ENCODE results near the gene TMEM33.
"Not testable (repeated sequence)": the region's sequence is repeated elsewhere in the genome, so short reads cannot be mapped to it uniquely, and the experiment has no call there.

The TMEM33 gene, protein sequence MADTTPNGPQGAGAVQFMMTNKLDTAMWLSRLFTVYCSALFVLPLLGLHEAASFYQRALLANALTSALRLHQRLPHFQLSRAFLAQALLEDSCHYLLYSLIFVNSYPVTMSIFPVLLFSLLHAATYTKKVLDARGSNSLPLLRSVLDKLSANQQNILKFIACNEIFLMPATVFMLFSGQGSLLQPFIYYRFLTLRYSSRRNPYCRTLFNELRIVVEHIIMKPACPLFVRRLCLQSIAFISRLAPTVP

DNA sequence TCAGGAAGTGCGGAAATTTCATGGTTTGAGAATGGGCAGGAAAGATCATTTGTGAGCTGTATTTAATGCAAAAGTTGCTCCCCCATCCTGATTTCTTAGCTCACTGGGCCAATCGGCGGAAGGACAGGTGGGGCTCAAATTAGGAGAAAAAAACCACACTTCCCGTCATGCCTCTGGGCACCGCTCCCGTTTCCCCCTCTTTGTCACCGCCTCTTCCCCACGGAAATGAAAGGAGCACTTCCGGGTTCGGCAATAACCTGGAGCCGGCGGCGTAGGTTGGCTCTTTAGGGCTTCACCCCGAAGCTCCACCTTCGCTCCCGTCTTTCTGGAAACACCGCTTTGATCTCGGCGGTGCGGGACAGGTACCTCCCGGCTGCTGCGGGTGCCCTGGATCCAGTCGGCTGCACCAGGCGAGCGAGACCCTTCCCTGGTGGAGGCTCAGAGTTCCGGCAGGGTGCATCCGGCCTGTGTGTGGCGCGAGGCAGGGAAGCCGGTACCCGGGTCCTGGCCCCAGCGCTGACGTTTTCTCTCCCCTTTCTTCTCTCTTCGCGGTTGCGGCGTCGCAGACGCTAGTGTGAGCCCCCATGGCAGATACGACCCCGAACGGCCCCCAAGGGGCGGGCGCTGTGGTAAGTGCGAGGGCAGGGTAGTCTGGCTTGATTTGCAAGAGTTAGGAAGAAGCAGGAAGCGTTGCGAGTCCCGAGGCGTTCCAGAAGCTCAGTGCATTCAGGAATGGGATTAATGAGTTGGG is at the start of gene TMEM33:
TMEM33 (plus strand) TSS at position 529 of the 751 bp plus-strand sequence; CDS start at position 585, 56 bp downstream.
- DNase-seq (ENCODE audit: low spot score), result peak; percentile 89

DNA sequence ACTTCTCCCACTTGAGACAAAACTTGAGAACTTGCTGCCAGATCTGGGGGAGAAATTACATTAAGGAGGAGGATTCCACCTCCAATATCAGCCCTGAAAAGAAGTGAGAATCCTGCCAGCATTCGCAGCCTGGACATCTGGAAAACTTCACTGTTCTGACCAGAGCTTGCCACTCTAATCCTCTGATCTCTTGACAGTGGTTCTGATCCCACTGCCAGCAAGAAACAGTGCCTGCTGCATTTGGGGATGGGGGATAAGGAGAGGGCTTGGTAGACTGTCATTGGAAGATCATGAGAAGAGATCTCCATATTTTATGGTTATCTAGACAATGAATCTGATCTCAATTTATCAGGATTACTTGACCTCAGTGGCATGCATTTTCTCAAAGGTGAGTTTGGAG is 49.8 kb upstream of the TMEM33 start:
- no peak for DNase-seq (ENCODE audit: low spot score)

DNA sequence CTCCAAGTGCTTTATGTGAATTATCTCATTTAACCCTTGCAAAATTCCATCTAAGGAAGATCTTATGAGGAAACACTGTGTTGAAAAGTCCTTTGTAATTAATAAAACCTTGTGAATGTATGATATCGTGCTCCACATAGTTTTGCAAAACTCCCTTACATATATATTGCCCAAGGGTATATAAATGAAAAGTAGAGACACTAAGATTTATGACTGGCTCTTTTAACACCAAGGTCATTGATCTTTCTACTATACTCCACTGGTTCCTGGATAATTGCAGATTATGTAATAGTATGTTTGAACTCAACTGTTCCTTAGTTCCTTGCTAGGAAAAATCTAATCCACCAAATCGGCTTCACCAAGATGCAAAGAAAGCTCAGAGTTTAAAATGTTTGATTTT is 48.0 kb upstream of the TMEM33 start:
- no peak for DNase-seq (ENCODE audit: low spot score)

DNA sequence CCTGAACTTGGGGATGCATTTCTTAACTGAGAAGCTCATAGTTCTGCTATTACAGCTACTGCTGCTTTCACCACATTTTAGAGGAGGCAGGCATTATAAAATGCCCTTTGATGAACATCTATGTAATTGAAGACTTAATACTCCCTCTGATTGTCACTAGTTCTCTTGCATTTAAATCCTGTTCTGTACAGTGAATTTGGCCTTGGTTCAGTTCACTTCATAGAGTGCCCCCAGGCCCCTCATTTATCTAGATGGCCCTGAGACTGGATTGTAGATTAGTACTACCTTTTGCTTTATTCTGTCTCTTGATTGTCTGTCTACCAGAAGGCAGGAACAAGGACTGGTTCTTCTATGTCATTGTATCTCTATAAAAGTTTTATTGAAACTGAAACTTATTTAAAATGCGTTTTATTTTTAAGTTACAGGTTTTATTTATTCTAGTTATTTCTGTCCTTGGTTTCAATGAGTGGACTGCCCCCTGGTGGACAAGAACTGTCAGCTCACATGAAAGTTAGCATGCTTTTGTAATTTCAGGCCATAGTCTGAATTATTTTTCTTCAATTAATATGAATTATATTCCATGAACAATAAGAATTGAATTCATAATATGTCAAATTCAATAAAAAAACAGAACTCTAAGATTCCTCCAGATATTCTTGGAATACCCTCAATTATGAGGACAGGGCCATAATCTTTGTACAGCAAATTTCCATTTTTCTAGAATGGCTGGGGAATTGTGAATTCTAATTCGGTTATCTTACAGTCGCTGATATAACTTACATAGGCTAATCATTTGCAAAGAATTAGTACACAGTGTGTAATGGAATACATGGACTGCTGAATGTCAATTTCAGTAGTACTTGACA is 47.2 kb upstream of the TMEM33 start:
- DNase-seq (ENCODE audit: low spot score), result peak; percentile 27

DNA sequence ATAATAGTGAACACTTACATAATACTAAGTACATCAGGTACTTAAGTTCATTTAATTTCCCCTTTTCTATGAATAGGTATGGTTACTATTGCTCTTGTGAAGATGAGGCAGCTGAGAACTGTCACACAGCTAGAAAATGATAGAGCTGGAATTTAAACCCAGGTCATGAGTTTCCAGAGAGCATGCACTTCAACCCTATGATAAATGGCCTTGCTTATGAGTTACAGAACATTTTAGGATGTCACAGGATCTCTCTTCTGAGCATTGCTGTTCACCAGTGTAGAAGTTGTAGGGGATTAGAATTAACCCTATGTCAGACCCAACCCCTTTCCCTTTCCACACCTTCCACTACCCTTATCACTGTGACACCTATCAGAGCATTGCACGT is 46.5 kb upstream of the TMEM33 start:
- DNase-seq (ENCODE audit: low spot score), result no peak

DNA sequence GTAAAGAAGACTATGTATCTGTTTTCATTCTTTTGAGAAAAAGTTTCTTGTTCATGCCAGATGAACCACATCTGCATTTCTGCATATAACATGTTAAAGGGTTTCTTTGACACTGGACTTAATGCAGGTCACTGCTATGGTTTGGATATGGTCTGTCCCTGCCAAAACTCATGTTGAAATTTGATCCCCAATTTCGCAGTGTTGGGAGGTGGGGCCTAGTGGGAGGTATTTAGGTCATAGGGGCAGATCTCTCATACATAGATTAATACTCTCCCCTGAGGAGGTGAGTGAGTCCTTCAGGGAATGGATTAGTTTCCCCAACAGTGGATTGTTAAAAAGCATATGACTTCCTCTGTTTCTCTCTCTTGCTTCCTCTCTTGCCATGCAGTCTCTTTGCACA is 45.9 kb upstream of the TMEM33 start:
- no peak for DNase-seq (ENCODE audit: low spot score)

DNA sequence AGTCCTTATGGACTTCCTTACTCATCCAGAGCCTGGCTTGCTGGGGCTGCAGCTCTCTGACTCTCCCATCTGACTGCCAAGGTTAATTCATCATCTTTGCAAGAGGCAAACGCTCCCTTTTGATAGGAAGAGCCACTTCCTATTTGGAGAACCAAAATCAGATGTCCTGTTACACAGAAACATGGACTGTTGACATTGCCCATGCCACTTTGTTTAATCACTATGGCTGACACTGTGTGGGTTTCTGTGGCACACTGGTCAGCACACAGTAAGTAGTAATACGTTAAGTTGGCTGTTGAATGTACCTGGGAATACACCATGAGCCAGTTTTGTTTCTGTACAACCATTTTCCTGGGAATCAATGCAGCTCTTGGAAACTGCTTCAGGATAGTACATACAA is 45.1 kb upstream of the TMEM33 start:
- DNase-seq (ENCODE audit: low spot score), result no peak

DNA sequence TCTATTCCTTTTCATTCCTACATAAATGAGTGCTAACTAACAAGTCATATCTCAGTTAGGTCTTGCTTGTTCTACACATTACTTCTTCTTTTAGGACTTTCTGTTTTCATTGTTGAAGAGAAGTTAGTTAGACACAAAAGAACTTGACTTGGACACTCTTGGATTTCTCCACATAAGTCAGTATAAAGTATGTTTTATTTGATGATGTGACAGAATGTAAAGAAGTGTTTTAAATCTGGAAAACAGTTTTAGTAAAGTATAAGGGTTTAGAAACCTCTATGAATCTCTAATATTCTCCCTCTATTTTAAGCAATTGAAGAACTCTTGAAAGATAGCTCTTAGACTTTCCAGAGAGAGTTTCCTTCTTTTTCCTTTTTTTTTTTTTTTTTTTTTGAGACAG is 38.6 kb upstream of the TMEM33 start:
- DNase-seq (ENCODE audit: low spot score), result no peak

DNA sequence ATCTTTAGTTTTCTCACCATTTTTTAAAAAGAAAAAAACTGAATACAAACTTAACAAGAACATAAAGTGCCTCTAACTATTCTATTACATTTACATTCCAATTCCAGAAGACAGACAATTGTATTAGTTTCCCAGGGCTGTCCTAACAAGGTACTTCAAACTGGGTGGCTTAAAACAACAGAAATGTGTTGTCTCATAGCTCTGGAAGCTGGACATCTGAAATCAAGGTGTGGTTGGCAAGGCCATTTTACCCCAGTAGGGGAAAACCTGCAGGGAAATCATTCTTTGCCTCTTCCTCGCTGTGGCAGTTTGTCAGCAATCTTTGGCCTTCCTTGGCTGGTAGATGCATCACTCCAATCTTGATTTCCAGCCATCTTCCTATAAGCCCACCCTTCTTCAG is 37.5 kb upstream of the TMEM33 start:
- no peak for DNase-seq (ENCODE audit: low spot score)

DNA sequence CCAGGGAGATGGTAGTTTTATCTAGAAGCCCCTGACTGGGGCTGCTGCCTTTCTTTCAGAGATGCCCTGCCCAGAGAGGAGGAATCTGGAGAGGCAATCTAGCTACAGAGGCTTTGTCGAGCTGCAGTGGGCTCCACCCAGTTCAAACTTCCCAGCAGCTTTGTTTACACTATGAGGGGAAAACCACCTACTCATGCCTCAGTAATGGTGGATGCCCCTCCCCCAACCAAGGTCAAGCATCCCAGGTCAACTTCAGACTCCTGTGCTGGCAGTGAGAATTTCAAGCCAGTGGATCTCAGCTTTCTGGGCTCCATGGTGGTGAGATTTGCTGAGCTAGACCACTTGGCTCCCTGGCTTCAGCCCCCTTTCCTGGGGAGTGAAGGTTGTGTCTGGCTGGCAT is 26.1 kb upstream of the TMEM33 start:
- not testable (repeated sequence) for DNase-seq (ENCODE audit: low spot score)

DNA sequence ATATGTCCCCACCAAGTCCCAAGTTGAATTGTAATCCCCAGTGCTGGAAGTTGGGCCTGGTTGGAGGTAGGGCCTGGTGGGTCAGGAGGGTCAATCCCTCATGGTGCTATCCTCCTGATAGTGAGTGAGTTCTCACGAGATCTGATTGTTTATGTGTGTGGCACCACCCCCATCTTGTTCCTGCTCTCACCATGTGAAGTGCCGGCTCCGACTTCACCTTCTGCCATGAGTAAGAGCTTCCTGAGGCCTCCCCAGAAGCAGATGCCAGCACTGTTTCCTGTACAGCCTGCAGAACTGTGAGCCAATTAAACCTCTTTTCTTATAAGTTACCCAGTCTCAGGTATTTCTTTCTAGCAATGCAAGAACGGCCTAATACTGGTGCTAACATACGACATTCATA is 22.7 kb upstream of the TMEM33 start:
- no peak for DNase-seq (ENCODE audit: low spot score)

DNA sequence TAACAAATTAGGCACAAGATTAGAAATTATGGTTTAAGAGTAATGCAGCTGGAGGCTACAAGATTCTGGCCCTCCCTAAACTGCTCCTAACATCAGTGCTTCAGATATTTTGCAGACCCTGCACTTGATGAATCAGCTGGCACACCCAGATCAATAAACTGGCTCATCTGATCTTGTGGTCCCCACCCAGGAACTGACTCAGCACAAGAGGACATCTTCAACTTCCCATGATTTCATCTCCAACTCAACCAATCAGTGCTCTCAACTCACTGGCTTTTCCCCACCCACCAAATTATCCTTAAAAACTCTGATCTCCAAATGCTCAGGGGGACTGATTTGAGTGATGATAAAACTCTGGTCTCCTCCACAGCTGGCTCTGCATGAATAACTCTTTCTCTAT is 21.7 kb upstream of the TMEM33 start:
- DNase-seq (ENCODE audit: low spot score), result no peak

DNA sequence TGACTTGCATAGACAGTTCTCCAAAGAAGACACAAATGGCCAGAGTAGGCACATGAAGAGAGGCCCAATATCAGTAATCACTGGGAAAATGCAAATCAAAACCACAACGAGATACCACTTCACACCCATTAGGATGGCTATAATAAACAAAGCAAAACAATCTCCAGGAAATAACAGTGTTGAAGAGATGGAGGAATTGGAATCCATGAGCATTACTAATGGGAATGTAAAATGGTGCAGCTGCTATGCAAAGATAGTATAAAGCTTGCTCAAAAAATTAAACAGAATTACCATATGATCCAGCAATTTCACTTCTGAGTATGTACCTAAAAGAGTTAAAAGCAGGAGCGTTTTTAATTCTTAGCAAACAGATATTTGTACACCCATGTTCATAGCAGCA is 17.0 kb upstream of the TMEM33 start:
- no peak for DNase-seq (ENCODE audit: low spot score)

DNA sequence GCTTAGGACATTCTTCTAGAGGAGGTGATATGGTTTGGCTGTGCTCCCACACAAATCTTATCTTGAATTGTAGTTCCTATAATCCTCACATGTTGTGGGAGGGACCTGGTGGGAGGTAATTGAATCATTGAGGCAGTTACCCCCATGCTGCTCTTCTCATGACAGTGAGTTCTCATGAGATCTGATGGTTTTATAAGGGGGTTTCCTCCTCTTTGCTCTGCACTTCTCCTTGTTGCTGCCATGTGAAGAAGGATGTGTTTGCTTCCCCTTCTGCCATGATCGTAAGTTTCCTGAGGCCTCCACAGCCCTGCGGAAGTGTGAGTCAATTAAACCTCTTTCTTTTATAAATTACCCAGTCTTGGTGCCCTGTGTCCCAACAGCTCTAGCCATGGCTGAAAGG is 14.8 kb upstream of the TMEM33 start:
- not testable (repeated sequence) for DNase-seq (ENCODE audit: low spot score)

DNA sequence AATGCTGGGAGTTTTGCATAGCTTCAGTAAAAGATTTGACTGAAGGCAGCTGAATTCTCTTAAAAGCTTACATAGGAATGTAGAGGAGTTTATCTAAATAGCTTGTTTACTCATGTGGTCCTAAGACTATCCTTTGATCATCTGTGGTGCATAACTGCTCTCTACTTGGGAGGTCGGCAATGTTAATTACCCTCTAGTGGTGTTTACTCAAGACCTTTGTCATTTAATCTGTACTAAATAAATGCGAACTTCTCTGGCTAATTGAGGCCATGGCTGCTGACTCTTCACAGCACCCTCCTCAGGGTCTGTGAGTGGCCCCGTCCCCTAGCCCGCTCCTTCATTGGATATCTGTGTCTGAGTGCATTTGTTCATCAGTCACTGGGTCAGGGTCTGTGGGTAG is 13.8 kb upstream of the TMEM33 start:
- DNase-seq (ENCODE audit: low spot score), result no peak

DNA sequence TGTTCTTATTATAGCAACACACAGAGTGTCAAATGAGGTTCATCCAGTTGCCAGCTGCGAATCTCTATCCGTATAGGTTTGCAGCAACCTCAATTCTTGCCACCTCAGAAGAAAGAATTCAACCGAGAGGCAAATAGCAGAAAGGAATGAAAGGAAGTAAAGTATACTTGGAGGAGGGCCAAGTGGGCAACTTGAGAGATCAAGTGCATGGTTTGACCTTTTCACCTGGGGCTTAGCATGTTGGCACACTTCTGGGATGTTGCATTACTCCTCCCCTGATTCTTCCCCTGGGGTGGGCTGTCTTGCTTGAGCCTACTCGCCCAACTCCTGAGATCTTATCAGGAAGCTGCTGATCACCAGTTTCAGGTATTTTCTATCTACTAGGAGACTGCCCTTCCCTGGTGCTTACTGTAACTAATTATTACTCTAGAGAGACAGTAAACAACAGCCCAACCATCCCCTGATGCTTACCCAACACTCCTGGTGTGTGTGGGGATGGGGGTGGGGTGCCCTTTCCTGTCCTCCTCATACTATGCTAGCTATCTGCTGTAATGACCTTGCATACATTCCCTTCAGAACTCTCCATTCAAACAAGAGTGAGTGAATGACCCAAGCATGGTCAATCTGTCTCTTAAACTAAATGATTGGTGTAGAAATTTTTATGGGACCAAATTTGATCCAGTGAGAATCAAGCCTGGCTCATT is 7.3 kb upstream of the TMEM33 start:
- DNase-seq (ENCODE audit: low spot score), result no peak

DNA sequence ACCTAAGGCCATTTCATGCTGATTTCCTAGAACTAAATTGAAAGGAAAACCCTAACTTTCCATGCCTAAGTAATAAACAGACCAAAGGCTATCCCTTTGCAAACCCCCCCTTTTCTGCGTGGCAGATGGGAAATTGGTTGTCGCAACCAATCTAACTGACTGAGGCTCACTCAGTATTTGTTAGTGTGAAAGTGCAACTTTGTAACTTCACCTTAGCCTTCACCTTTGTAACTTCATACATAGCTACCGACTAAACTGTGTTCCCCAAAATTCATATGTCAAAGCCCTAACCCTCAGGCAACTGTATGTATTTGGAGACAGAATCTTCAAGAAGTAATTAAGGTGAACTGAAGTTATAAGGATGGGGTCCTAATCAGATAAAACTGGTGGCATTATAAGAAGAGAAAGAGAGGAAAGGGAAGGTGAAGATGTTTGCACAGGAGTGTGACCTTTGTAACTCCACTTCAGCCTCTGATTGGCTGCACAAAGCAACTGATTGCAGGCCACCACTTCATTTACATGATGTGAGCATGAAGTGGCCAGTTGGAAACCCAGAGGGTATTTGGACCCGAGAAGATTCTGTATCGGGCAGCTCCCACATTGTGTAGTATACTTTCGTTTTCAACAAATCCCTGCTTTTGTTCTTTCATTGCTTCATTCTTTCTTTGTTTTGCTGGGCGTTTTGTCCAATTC is 4.9 kb upstream of the TMEM33 start:
- DNase-seq (ENCODE audit: low spot score), result no peak

DNA sequence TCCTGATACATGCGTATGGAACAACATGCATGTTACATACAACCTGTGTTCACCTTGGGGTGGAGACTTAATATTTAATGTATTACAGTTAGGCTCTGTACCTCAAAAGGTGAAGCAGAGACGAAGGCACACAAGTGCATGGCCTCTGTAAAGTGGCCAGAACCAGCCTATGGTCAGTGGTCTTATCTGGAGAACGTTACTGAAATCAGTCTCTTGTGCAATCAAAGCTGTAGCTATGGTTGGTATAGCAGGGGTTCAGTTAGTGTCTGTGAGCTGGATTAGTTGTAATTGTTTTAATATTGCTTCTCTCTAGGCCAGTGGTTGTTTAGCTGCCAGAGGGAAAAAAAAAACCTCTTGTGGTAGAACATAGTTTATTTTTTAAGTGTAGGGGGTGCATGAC is 2.2 kb upstream of the TMEM33 start:
- DNase-seq (ENCODE audit: low spot score), result no peak

DNA sequence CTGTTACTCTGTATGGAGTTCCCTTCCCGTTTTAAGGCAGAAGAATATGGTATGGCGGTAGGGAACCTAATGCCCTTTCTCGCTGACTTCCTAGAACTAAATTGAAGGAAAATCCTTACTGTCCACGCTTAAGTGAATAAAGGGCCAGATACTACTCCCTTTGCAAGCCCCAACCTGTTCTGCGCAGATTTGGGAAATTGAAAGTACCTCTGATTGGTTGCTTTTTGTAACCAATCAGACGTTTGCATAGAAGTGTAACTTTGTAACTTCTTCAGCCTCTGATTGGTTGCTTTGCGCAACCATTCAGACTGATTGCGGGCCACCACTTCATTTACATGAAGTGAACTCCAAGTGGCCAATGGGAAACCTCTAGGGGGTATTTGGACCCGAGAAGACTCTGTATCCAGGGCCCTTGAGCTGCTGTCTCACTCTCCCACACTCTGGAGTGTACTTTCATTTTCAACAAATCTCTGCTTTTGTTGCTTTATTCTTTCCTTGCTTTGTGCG is 1.2 kb upstream of the TMEM33 start:
- DNase-seq (ENCODE audit: low spot score), result no peak

DNA sequence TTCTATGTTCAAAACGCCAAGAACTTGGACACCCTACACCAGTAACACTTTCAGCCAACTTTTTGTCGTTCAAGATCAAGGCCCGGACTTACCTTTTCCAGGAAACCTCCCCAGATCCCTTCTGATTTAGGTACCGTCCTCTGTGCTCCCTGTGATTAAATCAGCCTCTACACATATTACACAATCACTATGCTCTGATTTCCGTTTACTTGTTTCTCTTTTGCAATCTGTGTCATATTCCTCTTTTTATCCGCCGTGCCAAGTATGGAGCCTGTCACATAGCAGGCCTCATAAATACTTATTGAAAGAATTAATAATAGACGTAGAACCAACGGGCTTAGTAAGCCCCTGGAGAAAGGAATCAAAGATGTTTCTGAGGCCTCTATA is 722 bp upstream of the TMEM33 start:
- DNase-seq (ENCODE audit: low spot score), result no peak

DNA sequence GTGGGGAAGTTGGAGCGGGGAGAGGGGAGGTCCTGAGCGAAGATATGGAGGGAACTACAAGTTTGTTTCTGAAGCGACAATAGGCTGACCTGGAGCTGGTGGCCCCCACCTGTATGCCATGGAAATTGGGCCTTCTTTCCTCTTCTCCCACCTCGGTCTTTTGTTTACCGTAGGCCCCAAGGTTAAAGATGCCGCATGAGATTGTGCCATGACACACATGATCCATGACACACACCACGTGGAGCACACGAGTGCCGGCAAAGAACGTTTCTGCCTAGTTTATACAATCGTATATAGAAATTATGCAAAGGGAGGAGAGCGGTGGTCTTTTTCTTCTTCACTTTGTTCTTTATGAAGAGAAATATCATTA is 408 bp downstream of the TMEM33 start:
- no peak for DNase-seq (ENCODE audit: low spot score)
